ENCODE measurements around the gene CCDC126. TPM values are rescaled to one million over a fixed set of nuclear protein-coding genes. Genes with fewer than 3 reads are reported as not detected.

The CCDC126 gene
- total and polyA plus RNA-seq, 10 of the 15 experiments (the other 5 are each of a cell fraction or from before 2014, with no cell fraction given), result 10.9 to 49.9 (median 24.1) TPM

- SMC1A ChIA-PET (ENCODE audit: uncharacterized antibody, unreplicated experiment), result interaction anchor here (0.7 to 1.4 kb wide), 4 partner anchors 8 to 97 kb away, joined by 3 read pairs; no protein-coding TSS in a partner anchor
- Histone ChIP-seq H4K20me1 (ENCODE audit: control insufficient read depth, insufficient read depth) (no peaks in the 10 kb centered on the region), H3K79me2 (ENCODE audit: control insufficient read depth, insufficient read depth, low read length) (no peaks in the 10 kb centered on the region), H3K4me3 (no peak overlapping the region), H2AFZ (ENCODE audit: control insufficient read depth, low read depth, low read length) (no peak overlapping the region), H3K4me1 (ENCODE audit: control insufficient read depth, insufficient read depth, low read length) (no peaks in the 10 kb centered on the region; the same call in 1 of the 2 replicates), H3K4me2 (ENCODE audit: control insufficient read depth, insufficient read depth) (no peak overlapping the region), H3K9ac (ENCODE audit: control insufficient read depth, insufficient read depth, low read length) (no peak overlapping the region), H3K27me3 (replicated peaks in 1 of 2; ENCODE audit: control insufficient read depth in 2 of 2, insufficient read depth in 2 of 2, low read length in 1 of 2) (no peaks in the 10 kb centered on the region), H3K9me3 (replicated peaks; ENCODE audit: control insufficient read depth, insufficient read depth, low read length) (no peaks in the 10 kb centered on the region; the same call in 1 of the 3 replicates), H3K27ac (ENCODE audit: control insufficient read depth, insufficient read depth) (no peak overlapping the region), H3K36me3 (ENCODE audit: control insufficient read depth in 2 of 2, insufficient read depth in 2 of 2, low read length in 1 of 2) (peaks cover 0 to 6% of the 10 kb centered on the region in 2 experiments)
- no peak for TF ChIP-seq MXI1 (IDR thresholded peaks at IDR 0.05; ENCODE audit: low read depth, low read length)
- TF ChIP-seq ZNF274 (IDR thresholded peaks at IDR 0.05; ENCODE audit: insufficient read depth, insufficient read length), result no peak
- no peak for TF ChIP-seq NFYB (IDR thresholded peaks at IDR 0.05; ENCODE audit: insufficient read depth, low read depth, low read length)
- TF ChIP-seq STAT3 (IDR thresholded peaks at IDR 0.05; ENCODE audit: low read depth, low read length), result no peak
- no peak for TF ChIP-seq CREM (IDR thresholded peaks at IDR 0.05; ENCODE audit: low read depth)
- TF ChIP-seq POU2F2 (IDR thresholded peaks at IDR 0.05; ENCODE audit: borderline replicate concordance, low read depth, low read length), result no peak
- TF ChIP-seq, protein P1, sequence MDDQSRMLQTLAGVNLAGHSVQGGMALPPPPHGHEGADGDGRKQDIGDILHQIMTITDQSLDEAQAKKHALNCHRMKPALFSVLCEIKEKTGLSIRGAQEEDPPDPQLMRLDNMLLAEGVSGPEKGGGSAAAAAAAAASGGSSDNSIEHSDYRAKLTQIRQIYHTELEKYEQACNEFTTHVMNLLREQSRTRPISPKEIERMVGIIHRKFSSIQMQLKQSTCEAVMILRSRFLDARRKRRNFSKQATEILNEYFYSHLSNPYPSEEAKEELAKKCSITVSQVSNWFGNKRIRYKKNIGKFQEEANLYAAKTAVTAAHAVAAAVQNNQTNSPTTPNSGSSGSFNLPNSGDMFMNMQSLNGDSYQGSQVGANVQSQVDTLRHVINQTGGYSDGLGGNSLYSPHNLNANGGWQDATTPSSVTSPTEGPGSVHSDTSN (IDR thresholded peaks at IDR 0.05; ENCODE audit: insufficient replicate concordance, low read depth, low read length), result no peak
- TF ChIP-seq CREB1 (IDR thresholded peaks at IDR 0.05; ENCODE audit: low read depth), result no peak
- TF ChIP-seq KAT2A (conservative IDR thresholded peaks at IDR 0.05; ENCODE audit: control insufficient read depth, low read depth, low read length), result no peak
- CTCF ChIA-PET, result interaction anchor here (0.8 kb wide), 1 partner anchor 12 kb away, joined by 4 read pairs; the partner anchor contains the start of gene FAM221A
- intact Hi-C loops (cut with micrococcal nuclease; ENCODE audit: unreplicated experiment) (no loop called here), in situ Hi-C loops (cut with MboI) (no loop called here)
- DNase-seq (ENCODE audit: low read depth, low spot score) (no peak), FAIRE-seq (no peak), ATAC-seq (no peak)
- RAD21 ChIA-PET (ENCODE audit: unreplicated experiment), result no interaction called here
- POLR2A ChIA-PET, result no interaction called here
- BruUV-seq (replicated peaks), result no TSS peak
- 92% methylated on average over 4 of the region's 4 CpGs for WGBS (ENCODE audit: insufficient coverage, insufficient replicate concordance, low lambda C conversion rate, missing lambda C conversion rate)
These were observed 94.1 kb downstream of the CCDC126 start for GRCh38 chr7:23691320-23691719.
